IMR-90 (cell line): ENCODE results near the gene APOL2. TPM values are rescaled to one million over a fixed set of nuclear protein-coding genes. Genes with fewer than 3 reads are reported as not detected.

Experiments used
- ATAC-seq: fragments of 200-7000 bp; cut with Tn5 transposase; 2 replicates; pipeline ENCODE4 v1.9.1; 2020; ENCODE audit warnings: low read depth, mild to moderate bottlenecking, moderate library complexity
- BruUV-seq: library from RNA; stranded (reverse); fragments of 400-500 nt; replicated peaks from 2 replicates; lab custom pipeline; 2021; lab: Mats Ljungman, UMichigan
- CTCF ChIA-PET: fragments of 300-600 bp; formaldehyde crosslinking; extraction: SDS; loops from one replicate; lab custom pipeline; 2021; ENCODE audit warnings: antibody characterized with exemption; lab: Yijun Ruan, JAX
- POLR2A ChIA-PET: fragments of 300-600 bp; sonication (Branson Sonifier 250); formaldehyde crosslinking; loops from one replicate; lab custom pipeline; 2022; ENCODE audit warnings: antibody characterized with exemption; ENCODE audit not compliant: unreplicated experiment; lab: Charles Lee
- DNase-seq: peaks from one replicate; pipeline ENCODE4 v3.0.0; 2013
- H2AFZ ChIP-seq: replicated peaks from 2 replicates; pipeline ENCODE3; 2013; ENCODE audit warnings: low read length, mild to moderate bottlenecking; ENCODE audit not compliant: poor library complexity
- H2AK5ac ChIP-seq: 2 replicates; pipeline ENCODE4 v1.6.1; 2013; ENCODE audit warnings: low read depth, low read length, inconsistent platforms
- H2AK9ac ChIP-seq: replicated peaks from 2 replicates; pipeline ENCODE3; 2013; ENCODE audit warnings: mild to moderate bottlenecking, low read depth, low read length, moderate library complexity; ENCODE audit not compliant: poor library complexity
- H2BK120ac ChIP-seq: 2 replicates; pipeline ENCODE4 v1.6.1; 2013; ENCODE audit warnings: low read depth, low read length, inconsistent platforms
- H2BK15ac ChIP-seq: 3 replicates; pipeline ENCODE4 v1.6.1; 2013; ENCODE audit warnings: low read depth, low read length, inconsistent platforms
- H2BK20ac ChIP-seq: 2 replicates; pipeline ENCODE4 v1.6.1; 2013; ENCODE audit warnings: low read depth, mild to moderate bottlenecking, inconsistent platforms, low read length, moderate library complexity
- H2BK5ac ChIP-seq: 2 replicates; pipeline ENCODE4 v1.6.1; 2013; ENCODE audit warnings: mild to moderate bottlenecking, low read depth, low read length, inconsistent platforms; ENCODE audit not compliant: poor library complexity, severe bottlenecking
- H3K14ac ChIP-seq: replicated peaks from 2 replicates; pipeline ENCODE4 v1.6.1; 2013; ENCODE audit warnings: low read depth, low read length, inconsistent platforms
- H3K18ac ChIP-seq: 2 replicates; pipeline ENCODE4 v1.6.1; 2013; ENCODE audit warnings: low read depth, low read length, control low read depth
- H3K23ac ChIP-seq: 2 replicates; pipeline ENCODE4 v1.6.1; 2013; ENCODE audit warnings: low read depth, low read length, inconsistent platforms
- H3K27ac ChIP-seq: 2 replicates; pipeline ENCODE4 v1.5.1; 2013; ENCODE audit warnings: mild to moderate bottlenecking, control low read depth, low read length; ENCODE audit not compliant: insufficient read depth
- H3K27me3 ChIP-seq: 2 replicates; pipeline ENCODE4 v1.6.1; 2013; ENCODE audit warnings: low read length; ENCODE audit not compliant: control insufficient read depth, insufficient read depth
- H3K36me3 ChIP-seq: 2 replicates; pipeline ENCODE4 v1.6.1; 2013; ENCODE audit warnings: low read length, mixed read lengths; ENCODE audit not compliant: control insufficient read depth, insufficient read depth
- H3K4ac ChIP-seq: 2 replicates; pipeline ENCODE4 v1.6.1; 2013; ENCODE audit warnings: low read depth, low read length, inconsistent platforms
- H3K4me1 ChIP-seq: 2 replicates; pipeline ENCODE4 v1.6.1; 2013; ENCODE audit warnings: low read length, mixed read lengths; ENCODE audit not compliant: control insufficient read depth, insufficient read depth
- H3K4me2 ChIP-seq: 2 replicates; pipeline ENCODE4 v1.6.1; 2013; ENCODE audit warnings: low read depth, mild to moderate bottlenecking, control low read depth, low read length, moderate library complexity
- H3K4me3 ChIP-seq: 2 replicates; pipeline ENCODE4 v1.5.1; 2013; ENCODE audit warnings: low read depth, mild to moderate bottlenecking, control low read depth, low read length, moderate library complexity; ENCODE audit not compliant: insufficient read depth
- H3K56ac ChIP-seq: 2 replicates; pipeline ENCODE4 v1.6.1; 2013; ENCODE audit warnings: low read length, inconsistent platforms; ENCODE audit not compliant: insufficient read depth; ENCODE audit errors: extremely low read depth
- H3K79me1 ChIP-seq, 2 experiments: 2 replicates each; pipeline ENCODE4 v1.6.1; 2013; ENCODE audit warnings: low read length in 2 of 2, inconsistent platforms in 1 of 2, low read depth in 1 of 2
- H3K9ac ChIP-seq: 2 replicates; pipeline ENCODE4 v1.6.1; 2013; ENCODE audit warnings: low read depth, low read length, control low read depth
- H3K9me1 ChIP-seq: 2 replicates; pipeline ENCODE4 v1.6.1; 2013; ENCODE audit warnings: low read length, inconsistent platforms; ENCODE audit not compliant: insufficient read depth
- H3K9me3 ChIP-seq: 2 replicates; pipeline ENCODE4 v1.6.1; 2013; ENCODE audit warnings: low read length; ENCODE audit not compliant: control insufficient read depth, insufficient read depth
- H4K20me1 ChIP-seq: 2 replicates; pipeline ENCODE4 v1.6.1; 2013; ENCODE audit warnings: low read length, inconsistent platforms; ENCODE audit not compliant: insufficient read depth
- H4K5ac ChIP-seq: 2 replicates; pipeline ENCODE4 v1.6.1; 2013; ENCODE audit warnings: mild to moderate bottlenecking, low read depth, low read length, control low read depth
- H4K8ac ChIP-seq, 2 experiments: 2 replicates each; pipeline ENCODE4 v1.6.1; 2013; ENCODE audit warnings: low read depth in 2 of 2, low read length in 2 of 2, control low read depth in 1 of 2, inconsistent platforms in 1 of 2
- H4K91ac ChIP-seq: 2 replicates; pipeline ENCODE4 v1.6.1; 2013; ENCODE audit warnings: low read depth, low read length, inconsistent platforms; ENCODE audit not compliant: insufficient read depth
- CHD1 ChIP-seq: IDR thresholded peaks from 2 replicates; pipeline ENCODE4 v1.6.1; 2012; ENCODE audit warnings: low read depth, low read length, improper control_type of control experiment
- CTCF ChIP-seq: conservative IDR thresholded peaks from 2 replicates; pipeline ENCODE4 v1.5.1; 2012; ENCODE audit warnings: mild to moderate bottlenecking, low read depth, low read length, improper control_type of control experiment
- ELK1 ChIP-seq: fragments of 150-350 bp; IDR thresholded peaks from 2 replicates; pipeline ENCODE4 v1.6.1; 2016; ENCODE audit warnings: low read depth, mild to moderate bottlenecking, low read length, moderate library complexity, borderline replicate concordance
- MAFK ChIP-seq: IDR thresholded peaks from 2 replicates; pipeline ENCODE4 v1.6.1; 2012; ENCODE audit warnings: low read depth, low read length, improper control_type of control experiment
- NFE2L2 ChIP-seq: fragments of 150-350 bp; IDR thresholded peaks from 2 replicates; pipeline ENCODE4 v1.6.1; 2016; ENCODE audit warnings: low read depth, mild to moderate bottlenecking, low read length
- POLR2A ChIP-seq: IDR thresholded peaks from 2 replicates; pipeline ENCODE4 v1.6.1; 2012; ENCODE audit warnings: mild to moderate bottlenecking, low read depth, low read length
- RAD21 ChIP-seq: IDR thresholded peaks from 2 replicates; pipeline ENCODE4 v1.6.1; 2012; ENCODE audit warnings: low read length, improper control_type of control experiment
- RFX5 ChIP-seq: IDR thresholded peaks from 2 replicates; pipeline ENCODE4 v1.8.0; 2012; ENCODE audit warnings: low read depth, mild to moderate bottlenecking, low read length, moderate library complexity
- WGBS, 2 experiments: methylation state at CpG; one replicate each; pipeline versions ENCODE4 v1.1.5 to v1.1.7; 2013; ENCODE audit warnings: missing lambda C conversion rate in 2 of 2; ENCODE audit not compliant: insufficient read length in 1 of 2; ENCODE audit errors: extremely low coverage in 2 of 2; 5-methylcytosine and 5-hydroxymethylcytosine counted together
- dilution Hi-C: fragments of 300-500 bp; cut with HindIII; formaldehyde crosslinking; loops from one replicate; pipeline ENCODE4 v1.14.3; 2018; ENCODE audit warnings: low sequenced_read_pairs; ENCODE audit not compliant: unreplicated experiment
- in situ Hi-C: fragments of 300-500 bp; cut with MboI; formaldehyde crosslinking; loops from 3 replicates; pipeline ENCODE4 v1.14.3; 2019; ENCODE audit warnings: low sequenced_read_pairs, inconsistent platforms, mixed read lengths
- intact Hi-C: fragments of 100-400 bp; cut with micrococcal nuclease; formaldehyde crosslinking; loops from 2 replicates; pipeline ENCODE4 v1.10.0; 2022
- polyA plus RNA-seq, 3 experiments: library from polyadenylated mRNA; depleted of rRNA; stranded (reverse); fragments of >200 nt; gene quantifications; 2 replicates each; pipeline ENCODE4 v1.2.3, GENCODE V29; 2012; ENCODE audit warnings: low replicate concordance in 1 of 3
- total RNA-seq: library from RNA; depleted of rRNA; stranded (reverse); fragments of >200 nt; gene quantifications from 2 replicates; pipeline ENCODE4 v1.2.3, GENCODE V29; 2012

The APOL2 gene
- total and polyA plus RNA-seq, 2 of the 4 experiments (the other 2 are of a cell fraction) = 13.1 to 57.5 TPM

GRCh38 chr22:36243986-36244385 lies 4.7 kb upstream of the APOL2 start:
- no peak overlapping the region for H2AFZ ChIP-seq
- H2AK5ac ChIP-seq = no peak overlapping the region
- dilution Hi-C loops (no loop called here), in situ Hi-C loops (no loop called here), intact Hi-C loops (loop anchor here (1.0 kb wide), 1 partner anchor 12 kb away; no protein-coding TSS in a partner anchor)
- H4K8ac ChIP-seq = no peak overlapping the region
- BruUV-seq = no TSS peak
- peaks cover 0 to 4% of the 10 kb centered on the region in 2 experiments; a peak in 2 of 4 replicates for H3K79me1 ChIP-seq
- H2BK120ac ChIP-seq = no peak overlapping the region
- CTCF ChIA-PET = no interaction called here
- no peaks in the 10 kb centered on the region for H3K36me3 ChIP-seq
- no peaks in the 10 kb centered on the region for H3K27me3 ChIP-seq
- H4K91ac ChIP-seq = no peak overlapping the region
- DNase-seq (no peak), ATAC-seq (no peak)
- no peaks in the 10 kb centered on the region for H4K20me1 ChIP-seq
- no peak overlapping the region for H4K5ac ChIP-seq
- H2BK20ac ChIP-seq = no peak overlapping the region
- WGBS, 2 experiments = 100% methylated on average over 3 of the region's 5 CpGs; no CpG with 5 or more reads in 1 of the 2 experiments
- peaks cover 3% of the 10 kb centered on the region; the same call in 1 of the 2 replicates for H3K4me1 ChIP-seq
- POLR2A ChIA-PET = no interaction called here
- H3K27ac ChIP-seq = no peak overlapping the region
- TF ChIP-seq MAFK (no peak), RFX5 (no peak), RAD21 (no peak), CTCF (no peak), ELK1 (no peak), POLR2A (no peak), NFE2L2 (no peak), CHD1 (no peak)
- H3K9ac ChIP-seq = no peak overlapping the region
- H2BK5ac ChIP-seq = no peak overlapping the region
- H3K23ac ChIP-seq = no peak overlapping the region
- no peaks in the 10 kb centered on the region for H3K9me1 ChIP-seq
- H3K4me2 ChIP-seq = no peak overlapping the region
- H3K4ac ChIP-seq = no peak overlapping the region
- no peak overlapping the region for H2BK15ac ChIP-seq
- H3K9me3 ChIP-seq = no peaks in the 10 kb centered on the region
- no peak overlapping the region for H3K14ac ChIP-seq
- H3K56ac ChIP-seq = no peak overlapping the region
- no peak overlapping the region for H3K4me3 ChIP-seq
- H2AK9ac ChIP-seq = no peak overlapping the region
- H3K18ac ChIP-seq = no peak overlapping the region
